HuH-7 (cell line): ENCODE measurements around the gene CDH19.
"Not testable (repeated sequence)": the region's sequence is repeated elsewhere in the genome, so short reads cannot be mapped to it uniquely, and the experiment has no call there.

Source experiments
- DNase-seq: peaks from one replicate; pipeline ENCODE4 v3.0.0; 2011; ENCODE audit warnings: low spot score

Gene CDH19

GRCh38 chr18:66562279-66562678, 41.6 kb downstream of the CDH19 start:
- DNase-seq = no peak

GRCh38 chr18:66560094-66560493, 43.8 kb downstream of the CDH19 start:
- DNase-seq = peak; percentile 2

GRCh38 chr18:66558773-66559172, 45.1 kb downstream of the CDH19 start:
- no peak for DNase-seq

DNA sequence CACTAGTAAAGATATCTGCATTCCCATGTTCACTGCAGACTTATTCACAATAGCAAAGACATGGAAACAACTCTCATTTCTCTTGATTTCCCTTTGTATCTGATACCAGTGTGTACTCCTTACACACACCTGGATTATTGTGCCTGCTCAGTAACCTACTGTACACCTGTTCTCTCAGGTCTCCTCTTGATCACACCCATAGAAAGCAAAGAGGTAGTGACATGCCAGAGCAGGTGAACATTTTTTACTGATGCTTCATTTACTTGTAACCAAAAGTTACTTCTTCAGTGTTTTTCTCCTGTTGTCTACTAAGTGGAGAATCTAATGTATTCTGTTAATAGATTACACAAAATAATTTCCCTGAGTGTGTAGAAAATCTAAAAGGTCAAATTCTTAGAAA, 46.8 kb downstream of the CDH19 start:
- no peak for DNase-seq

GRCh38 chr18:66555585-66555984, 48.3 kb downstream of the CDH19 start:
- no peak for DNase-seq

GRCh38 chr18:66553824-66554223, 50.1 kb downstream of the CDH19 start:
- no peak for DNase-seq

- no peak for DNase-seq
Measured at GRCh38 chr18:66550366-66550765, 53.5 kb downstream of the CDH19 start.

- DNase-seq = no peak
Measured at GRCh38 chr18:66548747-66549146, 55.1 kb downstream of the CDH19 start.

DNA sequence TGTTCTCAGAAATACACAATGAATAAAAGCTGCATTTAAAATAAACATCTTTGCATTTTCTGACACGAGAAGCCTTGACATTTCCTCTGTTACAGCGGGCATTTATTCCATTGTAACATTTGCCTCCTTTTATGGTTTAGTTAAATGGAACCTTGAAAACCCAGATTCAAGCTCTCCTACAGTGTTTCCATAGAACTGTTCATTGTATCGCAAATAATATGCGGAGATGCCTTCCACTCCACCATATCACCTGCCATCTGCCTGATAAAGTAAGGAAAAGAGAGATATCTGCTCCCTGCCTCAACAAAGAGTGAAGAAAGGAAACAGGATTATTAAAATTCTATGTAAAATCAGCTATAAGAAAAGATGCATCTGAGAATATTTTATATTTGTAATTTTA, 69.8 kb downstream of the CDH19 start:
- DNase-seq = no peak

DNA sequence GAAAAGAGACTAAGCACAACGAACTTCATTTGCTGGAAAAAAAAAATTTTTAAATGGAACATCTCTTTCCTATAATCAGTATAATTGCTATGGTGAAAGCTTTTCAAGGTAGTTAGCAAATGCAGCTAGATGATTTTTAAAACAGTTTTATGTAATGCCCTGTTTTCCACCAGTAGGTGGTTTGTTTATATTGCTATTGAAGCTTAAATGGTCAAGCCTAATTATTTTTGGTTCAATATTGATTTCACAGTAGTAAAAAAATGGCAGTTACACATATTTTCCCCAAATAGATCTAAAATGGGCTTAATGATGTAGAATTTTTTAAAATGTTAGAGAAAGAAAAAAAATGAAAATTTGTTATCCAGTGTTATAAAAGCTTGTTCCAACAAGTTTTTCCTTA, 70.2 kb downstream of the CDH19 start:
- no peak for DNase-seq

DNA sequence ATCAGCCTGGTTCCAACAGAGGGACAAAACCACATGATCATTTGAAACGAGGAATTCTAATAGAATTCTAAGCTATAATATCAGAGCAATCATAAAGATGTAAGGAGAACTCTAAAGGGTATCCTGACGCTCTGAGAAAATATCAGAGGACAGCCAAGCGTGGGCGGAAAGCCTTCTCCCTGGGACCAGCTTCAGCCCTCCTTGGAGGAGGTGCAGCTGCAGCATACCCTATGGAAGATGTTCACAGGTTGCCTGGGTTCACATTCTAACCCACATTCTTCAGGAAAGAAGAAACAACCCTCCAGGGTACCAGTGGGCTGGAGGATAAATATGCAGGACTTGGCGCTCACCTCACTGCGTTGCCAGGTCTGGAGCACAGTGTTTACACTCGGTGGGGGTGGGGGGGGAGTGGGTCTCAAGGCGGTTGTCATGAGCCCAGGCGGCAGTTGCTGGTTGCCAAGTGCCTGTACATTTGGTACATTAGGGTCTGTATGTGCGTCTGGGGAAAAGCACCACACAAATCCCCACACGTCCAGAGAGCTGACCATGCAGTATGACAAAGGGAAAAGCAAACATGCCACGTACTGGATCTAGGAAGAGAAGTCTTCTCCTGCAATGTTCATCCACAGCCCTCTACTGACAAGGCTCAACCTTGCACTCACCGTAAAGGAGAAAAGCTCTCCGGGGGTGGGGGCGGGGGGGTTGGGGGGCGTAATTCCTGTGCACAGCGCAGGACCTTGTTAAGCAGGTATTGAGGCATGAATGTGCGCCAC, 80.5 kb downstream of the CDH19 start:
- peak; percentile 12 for DNase-seq

DNA sequence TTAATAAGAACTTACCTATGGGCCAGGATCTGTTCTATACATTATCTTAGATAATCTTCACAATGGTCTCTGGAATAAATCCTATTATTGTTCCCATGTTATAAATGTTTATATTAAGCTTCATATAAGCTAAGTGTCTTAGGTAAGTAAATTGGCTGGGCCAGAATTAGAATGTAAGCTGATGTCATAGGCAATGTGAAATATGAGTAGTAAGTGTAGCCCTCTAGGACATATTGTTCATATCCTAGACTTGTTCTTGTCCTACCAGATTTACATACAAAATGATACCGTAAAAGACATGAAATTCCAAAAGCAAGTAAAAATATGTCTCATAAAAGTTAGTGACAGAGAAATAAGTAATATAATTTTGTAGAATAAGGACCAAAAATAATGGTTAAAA, 89.9 kb downstream of the CDH19 start:
- no peak for DNase-seq

GRCh38 chr18:66511792-66512191, 92.1 kb downstream of the CDH19 start:
- no peak for DNase-seq

DNA sequence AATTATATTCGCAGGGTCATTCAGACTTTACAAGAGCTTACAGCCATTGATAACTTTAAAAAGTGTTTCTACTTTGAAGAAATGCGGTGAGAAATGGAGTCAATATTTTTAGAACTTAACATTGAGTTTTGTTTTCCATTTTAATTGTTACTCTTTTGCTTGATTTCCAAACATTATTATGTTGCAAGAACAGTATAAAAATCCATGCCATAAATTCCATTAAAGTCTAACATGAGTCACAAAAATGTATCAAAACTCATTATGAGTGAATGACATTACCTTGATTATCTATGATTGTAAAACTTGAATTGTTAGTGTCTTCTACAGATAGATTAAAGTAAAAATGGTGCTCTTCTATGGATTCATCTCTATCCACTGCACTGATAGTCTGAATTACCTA, 92.6 kb downstream of the CDH19 start:
- DNase-seq = no peak

DNA sequence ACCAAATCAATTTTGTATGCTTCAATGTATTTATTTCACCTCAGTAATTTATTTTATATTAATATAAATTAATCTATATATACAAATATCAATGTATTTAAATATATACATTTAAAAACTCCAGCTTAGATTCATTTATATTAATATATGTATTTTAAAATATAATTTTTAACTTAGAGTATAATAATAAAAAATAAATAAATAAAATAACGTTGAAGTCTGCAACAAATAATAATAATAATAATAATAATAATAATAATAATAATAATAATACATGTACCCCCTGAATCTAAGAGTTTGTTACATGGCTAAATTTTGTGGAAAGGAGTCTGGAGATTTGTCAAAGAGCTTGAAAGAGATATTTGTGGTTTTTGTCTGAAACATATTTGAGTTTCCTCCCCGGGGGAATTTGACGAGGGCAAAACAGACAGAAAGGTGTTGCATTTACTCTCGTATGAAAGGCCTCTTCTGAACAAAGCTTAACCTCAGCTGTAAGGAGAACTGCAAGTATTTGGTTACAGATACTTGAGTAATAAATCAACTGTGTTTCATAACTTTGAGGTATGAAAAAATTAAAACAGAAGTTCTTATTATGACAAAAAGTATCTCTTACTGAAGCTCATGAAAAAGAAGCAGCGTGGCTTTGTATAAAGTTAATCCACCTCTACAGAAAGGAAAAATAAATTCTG, 93.4 kb downstream of the CDH19 start:
- DNase-seq = no peak

DNA sequence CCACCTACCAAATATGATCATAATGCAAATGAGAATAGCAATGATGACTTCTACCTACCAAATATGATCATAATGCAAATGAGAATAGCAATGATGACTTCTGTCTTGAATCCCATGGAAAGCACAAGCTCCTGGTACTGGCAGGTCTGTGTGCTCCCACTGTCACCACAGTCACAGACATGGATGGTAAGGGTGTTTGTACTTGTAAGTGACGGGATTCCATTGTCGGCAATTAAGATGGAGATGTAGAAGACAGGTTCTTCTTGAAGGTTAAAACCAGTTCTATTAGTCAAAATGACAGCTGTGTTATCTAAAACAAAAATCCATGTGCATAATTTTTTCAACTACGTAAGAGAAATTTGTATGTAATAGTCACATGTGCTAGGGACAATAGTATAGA, 95.0 kb downstream of the CDH19 start:
- DNase-seq = no peak

- DNase-seq = no peak
Measured at GRCh38 chr18:66506178-66506577, 97.7 kb downstream of the CDH19 start.

DNA sequence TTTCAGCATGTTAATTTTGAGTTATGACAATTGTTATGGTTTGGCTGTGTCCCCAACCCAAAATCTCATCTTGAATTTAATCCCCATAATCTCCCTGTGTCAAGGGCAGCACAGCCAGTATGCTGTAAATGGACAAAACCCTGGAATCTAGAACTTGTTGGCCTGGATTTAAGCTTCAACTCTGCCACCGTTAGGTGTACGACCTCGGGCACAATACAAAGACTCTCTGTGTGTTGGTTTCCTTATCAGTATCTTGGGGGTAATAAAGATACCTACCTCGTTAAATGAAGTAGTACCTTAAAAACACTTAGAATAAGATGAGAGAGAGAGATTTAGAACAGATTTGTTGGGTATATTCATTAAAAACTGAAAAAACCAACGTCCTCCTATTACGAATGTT, 106.5 kb downstream of the CDH19 start:
- DNase-seq = no peak

DNA sequence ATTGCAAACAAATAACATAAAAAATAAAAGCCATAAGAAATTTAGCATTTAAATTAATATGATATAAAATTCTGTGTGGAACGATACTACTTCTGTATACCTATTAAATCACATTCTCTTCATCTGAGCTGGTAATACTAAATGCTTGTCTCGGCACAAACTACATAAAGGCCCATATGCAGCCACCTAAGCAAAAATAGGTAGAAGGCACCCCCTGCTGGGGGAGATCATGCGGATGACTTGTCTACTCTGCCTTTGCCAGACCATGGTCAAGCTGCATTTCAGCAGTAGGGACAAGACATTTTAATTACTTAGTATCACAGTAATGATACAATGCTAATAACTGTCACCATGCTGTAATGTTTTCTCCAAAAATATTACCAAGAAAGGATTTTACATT, 108.0 kb downstream of the CDH19 start:
- peak; percentile 2 for DNase-seq

GRCh38 chr18:66473882-66474281, 130.0 kb downstream of the CDH19 start:
- DNase-seq = no peak

GRCh38 chr18:66466184-66466583, 137.7 kb downstream of the CDH19 start:
- not testable (repeated sequence) for DNase-seq

- no peak for DNase-seq
Measured at GRCh38 chr18:66461344-66461743, 142.5 kb downstream of the CDH19 start.

- no peak for DNase-seq
Measured at GRCh38 chr18:66457245-66457644, 146.6 kb downstream of the CDH19 start.
